Omental fat pad (tissue), 4 donors: ENCODE data around the gene BAIAP2L2. TPM values are rescaled to one million over a fixed set of nuclear protein-coding genes. Genes with fewer than 3 reads are reported as not detected.

Source experiments
- ATAC-seq: fragments of 150-250 bp; one replicate; pipeline ENCODE4 v1.9.1; 2016; ENCODE audit warnings: mild to moderate bottlenecking, moderate library complexity; ENCODE audit not compliant: low FRiP score
- DNase-seq: peaks from one replicate; pipeline ENCODE4 v3.0.0-alpha.2; 2019; ENCODE audit warnings: low spot score
- total RNA-seq, 4 donors: library from RNA; depleted of rRNA; stranded (reverse); fragments of >200 nt; gene quantifications; one replicate each; pipeline ENCODE4 v1.1.0, GENCODE V29; 2016
- TF ChIP-seq, protein P1 (sequence below), 3 donors: fragments of 450-650 bp; IDR thresholded peaks; one replicate each; pipeline ENCODE4 v1.5.1; 2016 to 2017; ENCODE audit warnings: antibody characterized with exemption in 3 of 3, mild to moderate bottlenecking in 3 of 3, moderate library complexity in 2 of 3

Gene BAIAP2L2
- total RNA-seq, 4 donors from 2014 or later: 2.6 to 4.3 (median 3.2) TPM

DNA sequence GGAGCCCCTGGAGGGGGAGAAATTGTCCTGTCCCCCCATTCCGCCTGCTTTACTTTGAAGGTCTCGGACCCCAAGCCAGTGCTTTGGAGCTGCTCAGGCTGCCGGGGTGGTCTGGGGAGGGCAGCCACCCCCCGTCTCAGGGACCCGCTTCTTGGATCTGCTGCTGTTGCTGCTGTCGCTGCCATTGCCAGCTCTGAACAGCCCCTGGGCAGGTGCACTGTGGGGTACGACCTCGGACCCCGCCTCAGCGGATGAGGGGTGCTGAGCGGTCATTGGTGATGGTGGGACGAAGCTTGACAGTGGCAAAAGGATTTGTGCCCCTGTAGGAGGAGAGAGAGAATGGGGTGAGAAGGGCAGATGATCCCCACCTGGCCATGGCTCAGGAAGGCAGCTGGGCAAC is 25.4 kb downstream of the BAIAP2L2 start:
- DNase-seq (no peak), ATAC-seq (no peak)
- TF ChIP-seq, protein P1, sequence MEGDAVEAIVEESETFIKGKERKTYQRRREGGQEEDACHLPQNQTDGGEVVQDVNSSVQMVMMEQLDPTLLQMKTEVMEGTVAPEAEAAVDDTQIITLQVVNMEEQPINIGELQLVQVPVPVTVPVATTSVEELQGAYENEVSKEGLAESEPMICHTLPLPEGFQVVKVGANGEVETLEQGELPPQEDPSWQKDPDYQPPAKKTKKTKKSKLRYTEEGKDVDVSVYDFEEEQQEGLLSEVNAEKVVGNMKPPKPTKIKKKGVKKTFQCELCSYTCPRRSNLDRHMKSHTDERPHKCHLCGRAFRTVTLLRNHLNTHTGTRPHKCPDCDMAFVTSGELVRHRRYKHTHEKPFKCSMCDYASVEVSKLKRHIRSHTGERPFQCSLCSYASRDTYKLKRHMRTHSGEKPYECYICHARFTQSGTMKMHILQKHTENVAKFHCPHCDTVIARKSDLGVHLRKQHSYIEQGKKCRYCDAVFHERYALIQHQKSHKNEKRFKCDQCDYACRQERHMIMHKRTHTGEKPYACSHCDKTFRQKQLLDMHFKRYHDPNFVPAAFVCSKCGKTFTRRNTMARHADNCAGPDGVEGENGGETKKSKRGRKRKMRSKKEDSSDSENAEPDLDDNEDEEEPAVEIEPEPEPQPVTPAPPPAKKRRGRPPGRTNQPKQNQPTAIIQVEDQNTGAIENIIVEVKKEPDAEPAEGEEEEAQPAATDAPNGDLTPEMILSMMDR (IDR thresholded peaks at IDR 0.05): no peak

DNA sequence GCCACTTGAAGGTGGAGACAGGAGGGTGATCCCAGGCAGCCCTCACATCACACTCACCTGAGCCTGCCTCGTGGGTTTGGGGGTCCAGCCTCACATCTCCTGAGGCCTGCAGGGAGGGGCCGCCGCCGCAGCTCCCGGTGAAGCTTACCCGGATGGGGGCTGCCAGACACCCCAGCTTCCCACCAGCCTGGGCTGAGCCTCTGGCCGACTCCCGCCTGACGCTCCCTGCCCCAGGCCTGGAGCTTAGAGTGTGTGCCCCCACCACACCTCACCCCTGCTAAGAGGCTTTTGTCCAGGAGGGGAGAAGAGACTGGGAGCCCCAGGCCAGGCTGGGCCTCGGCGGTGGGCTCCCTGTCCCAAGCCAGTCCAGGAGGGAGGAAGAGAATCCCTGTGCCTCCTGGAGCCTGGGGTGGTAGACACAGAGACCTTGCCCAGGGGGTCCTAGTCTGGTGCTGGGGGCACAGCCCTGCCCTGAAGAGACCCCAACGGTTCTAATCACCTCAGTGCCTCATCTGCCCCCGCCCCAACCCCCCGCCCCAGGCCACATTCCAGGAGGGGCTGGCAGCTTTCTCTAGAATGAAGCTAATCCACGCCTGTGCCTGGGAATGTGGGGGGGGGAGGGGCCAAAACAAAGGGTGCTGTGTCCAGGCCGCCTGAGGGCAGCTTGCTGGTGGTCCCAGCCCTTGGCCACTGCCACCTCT is 26.4 kb downstream of the BAIAP2L2 start, which contains the start of gene SLC16A8:
TSS of gene SLC16A8 (minus strand) at position 254 of the 701 bp plus-strand sequence. CDS start 1,311 bp downstream, outside the sequence.
- DNase-seq: no peak
- TF ChIP-seq, protein P1 (IDR thresholded peaks at IDR 0.05): no peak
- no peak for ATAC-seq

DNA sequence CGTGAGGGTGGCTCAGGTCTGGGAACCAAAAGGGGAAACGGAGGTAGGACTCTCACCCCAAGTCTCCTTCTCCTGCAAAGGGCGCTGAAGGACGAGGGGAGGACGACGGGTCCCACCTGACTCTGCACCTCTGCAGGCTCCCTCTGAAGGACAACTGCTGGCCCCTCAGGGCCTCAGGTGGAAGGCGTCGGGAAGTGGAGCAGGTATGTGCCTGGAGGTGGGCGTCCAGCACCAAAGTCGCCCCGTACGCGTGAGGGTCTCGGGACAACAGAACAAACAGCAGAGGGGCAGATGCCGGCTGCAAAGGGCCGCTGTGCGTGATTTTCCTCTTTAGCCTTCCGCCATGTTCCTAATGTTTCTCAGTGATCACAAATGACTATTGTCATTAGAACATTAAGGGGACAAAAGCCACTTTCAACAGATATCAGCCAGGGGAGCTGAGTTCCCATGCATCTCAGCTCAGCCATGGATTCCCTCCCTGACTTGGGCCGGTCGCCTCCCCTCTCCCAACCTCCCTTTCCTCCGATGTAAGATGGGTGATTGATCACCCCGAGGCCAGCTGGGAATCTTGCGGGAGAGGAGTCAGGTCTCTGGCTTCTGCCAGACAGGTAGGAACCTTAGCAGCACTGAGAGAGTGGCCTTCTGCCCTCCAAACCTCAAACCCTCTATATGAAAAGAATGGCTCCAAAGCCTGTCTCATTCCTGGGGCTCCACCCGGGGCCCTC is 27.3 kb downstream of the BAIAP2L2 start:
- DNase-seq: no peak
- TF ChIP-seq, protein P1 (IDR thresholded peaks at IDR 0.05): no peak
- ATAC-seq: no peak

DNA sequence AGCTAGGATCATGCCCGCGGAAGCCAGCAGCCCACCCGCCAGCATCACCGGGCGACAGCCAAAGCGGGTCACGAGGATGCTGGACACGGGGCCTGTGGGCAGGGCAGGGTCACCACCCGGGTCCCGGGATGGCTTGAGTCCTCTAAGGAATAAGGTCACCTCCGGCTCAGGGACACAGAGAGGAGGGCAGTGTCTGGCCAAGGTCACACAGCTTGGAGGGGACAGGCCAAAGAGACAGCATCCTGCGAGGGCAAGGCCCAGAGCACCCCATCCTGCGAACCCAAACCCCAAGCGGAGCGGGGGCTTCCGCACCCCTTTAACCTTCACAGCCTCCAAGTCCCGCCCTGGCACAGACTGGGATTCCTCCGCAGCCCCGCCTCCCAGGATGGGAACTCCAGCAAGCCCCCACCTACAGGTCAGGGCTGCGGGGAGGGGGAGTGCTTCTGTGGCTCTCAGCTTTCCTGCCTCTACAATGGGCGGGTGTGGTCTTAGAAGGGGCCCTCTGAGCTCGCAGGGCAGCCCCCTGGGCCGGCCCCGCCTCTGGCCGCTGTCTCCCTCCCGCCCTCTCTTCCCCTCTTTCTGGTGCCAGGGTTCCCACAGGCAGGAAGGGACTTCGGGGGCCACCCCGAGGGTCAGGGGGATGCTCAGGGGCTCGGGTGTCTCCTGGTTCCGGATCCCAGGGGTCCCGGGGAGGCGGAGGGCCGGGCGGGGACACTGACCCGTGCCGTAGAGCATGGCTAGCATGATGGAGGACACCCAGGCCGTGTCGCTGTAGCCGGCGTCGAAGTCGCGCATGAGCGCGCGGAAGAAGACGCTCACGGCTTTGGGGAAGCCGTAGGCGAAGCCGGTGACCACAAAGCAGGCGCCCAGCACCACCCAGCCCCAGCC is 28.3 kb downstream of the BAIAP2L2 start:
- TF ChIP-seq, protein P1 (IDR thresholded peaks at IDR 0.05): no peak
- ATAC-seq (no peak), DNase-seq (no peak)

DNA sequence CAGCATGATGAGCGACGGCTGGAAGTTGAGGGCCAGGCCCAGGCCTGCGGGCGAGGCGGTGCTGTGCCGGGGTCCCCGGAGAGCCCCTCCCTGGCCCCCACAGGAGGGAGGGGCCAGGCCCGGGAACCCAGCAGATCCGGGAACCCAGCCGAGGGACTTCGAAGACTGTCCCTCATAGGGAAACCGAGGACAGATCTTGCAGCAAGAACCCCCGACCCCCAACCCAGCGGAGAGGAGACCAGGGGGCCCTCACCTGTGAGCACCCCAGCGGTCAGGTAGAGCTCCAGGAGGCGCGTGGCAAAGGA is 28.9 kb downstream of the BAIAP2L2 start:
- ATAC-seq (no peak), DNase-seq (no peak)
- TF ChIP-seq, protein P1 (IDR thresholded peaks at IDR 0.05): no peak

DNA sequence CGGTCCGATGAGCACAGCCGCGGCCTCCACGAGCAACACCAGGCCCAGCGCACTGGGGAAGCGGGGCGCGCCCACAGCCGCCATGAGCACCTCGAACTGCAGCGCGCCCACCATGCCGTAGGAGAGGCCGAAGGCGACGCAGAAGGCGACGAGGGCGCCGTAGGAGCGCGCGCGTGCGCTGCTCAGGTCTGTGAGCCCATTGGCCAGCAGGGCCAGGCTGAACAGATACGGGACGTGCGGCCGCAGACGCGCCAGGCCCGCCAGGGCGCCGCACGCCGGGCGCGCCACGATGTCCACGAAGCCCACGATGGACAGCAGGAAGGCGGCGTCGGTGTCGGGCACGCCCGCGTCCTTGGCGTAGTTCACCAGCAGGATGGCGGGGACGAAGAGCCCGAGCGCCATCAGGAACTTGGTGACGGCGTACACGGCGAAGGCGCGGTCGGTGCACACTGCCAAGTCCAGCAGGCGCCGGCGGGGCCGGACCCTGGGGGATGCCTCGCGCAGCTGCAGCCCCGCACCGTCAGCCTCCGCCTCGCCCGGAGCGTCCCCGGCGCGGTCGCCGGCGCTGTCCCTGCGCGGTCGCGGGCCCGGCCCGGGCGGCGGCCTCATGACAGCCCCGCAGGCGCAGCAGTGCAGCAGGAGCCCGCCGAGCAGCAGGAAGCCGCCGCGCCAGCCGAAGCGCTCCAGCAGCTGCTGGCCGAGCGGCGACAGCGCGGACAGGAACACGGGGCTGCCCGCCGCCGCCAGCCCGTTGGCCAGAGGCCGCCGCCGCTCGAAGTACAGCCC is 29.4 kb downstream of the BAIAP2L2 start:
- peak; percentile 21 for ATAC-seq
- TF ChIP-seq, protein P1 (IDR thresholded peaks at IDR 0.05): no peak
- no peak for DNase-seq
